Hair follicle dermal papilla cell (primary cell): ENCODE results near the gene MSX1. TPM values are rescaled to one million over a fixed set of nuclear protein-coding genes. Genes with fewer than 3 reads are reported as not detected.

ENCODE experiments used
- total RNA-seq: library from RNA; depleted of rRNA; stranded (reverse); fragments of >200 nt; gene quantifications from 2 replicates; pipeline ENCODE4 v1.2.3, GENCODE V29; 2012

Gene MSX1
- total RNA-seq: 23.1 and 25.8 TPM in 2 replicates

GRCh38 chr4:4859325-4859798, at the start of gene MSX1:
MSX1 (plus strand) TSS chr4:4859665; CDS start chr4:4859900, 235 bp downstream.

Other genes with a start within 250 kb of the MSX1 start
- 12.8 TPM in 1 of 2 replicates, not detected in the other for gene CYTL1, start 159.8 kb downstream of the MSX1 start, total RNA-seq
- 2.4 and 17.7 TPM in 2 replicates for gene STK32B, start 191.8 kb downstream of the MSX1 start, total RNA-seq